Mesenchymal stem cell (in vitro differentiated cells and primary cell): ENCODE measurements around the gene ATG9A.
"Not testable (repeated sequence)": the region's sequence is repeated elsewhere in the genome, so short reads cannot be mapped to it uniquely, and the experiment has no call there.

Experiments
- DNase-seq: peaks from one replicate; pipeline ENCODE4 v3.0.0-alpha.2; 2013
- H2AFZ ChIP-seq: one replicate; pipeline ENCODE4 v1.6.1; 2013; ENCODE audit warnings: low read depth, mild to moderate bottlenecking, control low read depth, inconsistent platforms, low read length, moderate library complexity
- H2AK5ac ChIP-seq: 2 replicates; pipeline ENCODE4 v1.6.1; 2013; ENCODE audit warnings: low read length, moderate library complexity, mild to moderate bottlenecking, inconsistent platforms; ENCODE audit not compliant: severe bottlenecking
- H2BK120ac ChIP-seq: one replicate; pipeline ENCODE4 v1.6.1; 2013; ENCODE audit warnings: low read depth, mild to moderate bottlenecking, inconsistent platforms, low read length, moderate library complexity
- H2BK12ac ChIP-seq, 2 experiments: one replicate each; pipeline ENCODE4 v1.6.1; 2013; ENCODE audit warnings: inconsistent platforms in 2 of 2, low read length in 2 of 2, mild to moderate bottlenecking in 2 of 2, moderate library complexity in 2 of 2, control low read depth in 1 of 2
- H2BK15ac ChIP-seq: one replicate; pipeline ENCODE4 v1.6.1; 2013; ENCODE audit warnings: mild to moderate bottlenecking, low read depth, inconsistent platforms; ENCODE audit not compliant: poor library complexity, severe bottlenecking
- H2BK5ac ChIP-seq: 2 replicates; pipeline ENCODE4 v1.6.1; 2013; ENCODE audit warnings: low read depth, mild to moderate bottlenecking, low read length, control low read depth, inconsistent platforms; ENCODE audit not compliant: poor library complexity, severe bottlenecking
- H3K14ac ChIP-seq, 2 experiments: one replicate each; pipeline ENCODE4 v1.6.1; 2013; ENCODE audit warnings: inconsistent platforms in 2 of 2, low read length in 2 of 2, control low read depth in 1 of 2, mild to moderate bottlenecking in 1 of 2, moderate library complexity in 1 of 2
- H3K18ac ChIP-seq, 2 experiments: one replicate each; pipeline ENCODE4 v1.6.1; 2013; ENCODE audit warnings: inconsistent platforms in 2 of 2, low read length in 2 of 2, control low read depth in 1 of 2, low read depth in 1 of 2, mild to moderate bottlenecking in 1 of 2
- H3K23ac ChIP-seq, 2 experiments: one replicate each; pipeline ENCODE4 v1.6.1; 2013; ENCODE audit warnings: inconsistent platforms in 2 of 2, low read length in 2 of 2, mild to moderate bottlenecking in 2 of 2, moderate library complexity in 2 of 2, control low read depth in 1 of 2
- H3K27ac ChIP-seq: 2 replicates; pipeline ENCODE4 v1.5.1; 2013; ENCODE audit warnings: mild to moderate bottlenecking, moderate library complexity, low read length, control low read depth, inconsistent platforms; ENCODE audit not compliant: poor library complexity, severe bottlenecking
- H3K27me3 ChIP-seq, 2 experiments: 2 replicates each; pipeline versions ENCODE4 v1.6.1 to v1.7.0; 2013; ENCODE audit warnings: low read length in 2 of 2, mild to moderate bottlenecking in 2 of 2, moderate library complexity in 2 of 2, control low read depth in 1 of 2, inconsistent platforms in 1 of 2; ENCODE audit not compliant: control insufficient read depth in 1 of 2, insufficient read depth in 1 of 2
- H3K36me3 ChIP-seq, 2 experiments: 2 replicates each; pipeline versions ENCODE4 v1.6.1 to v1.7.0; 2013; ENCODE audit warnings: low read length in 2 of 2, control low read depth in 1 of 2, inconsistent platforms in 1 of 2, low read depth in 1 of 2, mild to moderate bottlenecking in 1 of 2; ENCODE audit not compliant: insufficient read depth in 2 of 2, control insufficient read depth in 1 of 2
- H3K4ac ChIP-seq, 2 experiments: one replicate each; pipeline ENCODE4 v1.6.1; 2013; ENCODE audit warnings: inconsistent platforms in 2 of 2, low read length in 2 of 2, mild to moderate bottlenecking in 2 of 2, moderate library complexity in 2 of 2, control low read depth in 1 of 2, low read depth in 1 of 2
- H3K4me1 ChIP-seq: 2 replicates; pipeline ENCODE4 v1.6.1; 2013; ENCODE audit warnings: low read depth, low read length, control low read depth; ENCODE audit not compliant: control insufficient read depth, insufficient read depth
- H3K4me2 ChIP-seq: 2 replicates; pipeline ENCODE4 v1.6.1; 2013; ENCODE audit warnings: low read length, mild to moderate bottlenecking, inconsistent platforms; ENCODE audit not compliant: poor library complexity, severe bottlenecking
- H3K4me3 ChIP-seq, 2 experiments: 2 replicates each; pipeline versions ENCODE4 v1.5.1 to v1.7.0; 2013; ENCODE audit warnings: low read length in 2 of 2, mild to moderate bottlenecking in 2 of 2, control low read depth in 1 of 2, low read depth in 1 of 2; ENCODE audit not compliant: insufficient read depth in 1 of 2
- H3K79me1 ChIP-seq: replicated peaks from 2 replicates; pipeline ENCODE4 v1.6.1; 2013; ENCODE audit warnings: mild to moderate bottlenecking, control low read depth, low read length, inconsistent platforms; ENCODE audit not compliant: poor library complexity, severe bottlenecking
- H3K9ac ChIP-seq: 2 replicates; pipeline ENCODE4 v1.7.0; 2013; ENCODE audit warnings: mild to moderate bottlenecking, low read length, moderate library complexity
- H3K9me3 ChIP-seq: 2 replicates; pipeline ENCODE4 v1.7.0; 2013; ENCODE audit warnings: mild to moderate bottlenecking, low read length; ENCODE audit not compliant: control insufficient read depth
- H4K8ac ChIP-seq: one replicate; pipeline ENCODE4 v1.6.1; 2013; ENCODE audit warnings: inconsistent platforms, mild to moderate bottlenecking, low read length, moderate library complexity
- H4K91ac ChIP-seq: one replicate; pipeline ENCODE4 v1.6.1; 2013; ENCODE audit warnings: mild to moderate bottlenecking, low read length, inconsistent platforms
- WGBS: methylation state at CpG from one replicate; pipeline ENCODE4 v1.1.7; 2013; ENCODE audit warnings: mixed read lengths; 5-methylcytosine and 5-hydroxymethylcytosine counted together

ATG9A gene

GRCh38 chr2:219201331-219201730 lies 28.1 kb downstream of the ATG9A start:
- not testable (repeated sequence) for H2AK5ac ChIP-seq, H2AFZ ChIP-seq, H3K9me3 ChIP-seq, H3K18ac ChIP-seq, H3K14ac ChIP-seq, H4K8ac ChIP-seq, H2BK5ac ChIP-seq, H4K91ac ChIP-seq, H3K4me3 ChIP-seq, H2BK120ac ChIP-seq, H2BK15ac ChIP-seq, H3K4me1 ChIP-seq, DNase-seq, H3K79me1 ChIP-seq, H3K4ac ChIP-seq, H3K23ac ChIP-seq, H3K4me2 ChIP-seq, H2BK12ac ChIP-seq, H3K9ac ChIP-seq, H3K36me3 ChIP-seq, H3K27ac ChIP-seq
- H3K27me3 ChIP-seq: peaks cover 11 to 14% of the 10 kb centered on the region in 2 experiments
- WGBS: 97% methylated on average over 16 of the region's 21 CpGs

- peaks cover 11 to 17% of the 10 kb centered on the region in 2 experiments for H3K27me3 ChIP-seq
- not testable (repeated sequence) for H3K14ac ChIP-seq, H2BK15ac ChIP-seq, H3K9ac ChIP-seq, H4K8ac ChIP-seq, H3K4me1 ChIP-seq, H3K23ac ChIP-seq, H3K79me1 ChIP-seq, H2AK5ac ChIP-seq, H2BK120ac ChIP-seq, H4K91ac ChIP-seq, H3K27ac ChIP-seq, DNase-seq, H3K18ac ChIP-seq, H2BK5ac ChIP-seq, H3K4ac ChIP-seq, H3K9me3 ChIP-seq, H3K4me2 ChIP-seq, H2BK12ac ChIP-seq, H3K4me3 ChIP-seq, H2AFZ ChIP-seq, H3K36me3 ChIP-seq
- 88% methylated on average over 23 of the region's 26 CpGs for WGBS
Observed at GRCh38 chr2:219200502-219201326, 28.7 kb downstream of the ATG9A start.

GRCh38 chr2:219199470-219200211 lies 29.8 kb downstream of the ATG9A start:
- H2AFZ ChIP-seq: no peak overlapping the region
- no peak overlapping the region for H3K4me3 ChIP-seq
- no peak overlapping the region for H3K14ac ChIP-seq
- H3K4me2 ChIP-seq: no peak overlapping the region
- H3K4ac ChIP-seq: no peak overlapping the region
- no peak overlapping the region for H3K23ac ChIP-seq
- no peaks in the 10 kb centered on the region for H3K4me1 ChIP-seq
- 91% methylated on average over 11 of the region's 12 CpGs for WGBS
- no peaks in the 10 kb centered on the region for H3K79me1 ChIP-seq
- H2BK5ac ChIP-seq: no peak overlapping the region
- H2BK120ac ChIP-seq: no peak overlapping the region
- H2BK12ac ChIP-seq: no peak overlapping the region
- H3K36me3 ChIP-seq: no peaks in the 10 kb centered on the region
- DNase-seq: no peak
- H3K27ac ChIP-seq: no peak overlapping the region
- H2AK5ac ChIP-seq: no peak overlapping the region
- no peak overlapping the region for H4K8ac ChIP-seq
- no peak overlapping the region for H3K18ac ChIP-seq
- H3K9ac ChIP-seq: no peak overlapping the region
- no peaks in the 10 kb centered on the region for H3K9me3 ChIP-seq
- H4K91ac ChIP-seq: no peak overlapping the region
- H2BK15ac ChIP-seq: no peak overlapping the region
- peaks cover 11 to 21% of the 10 kb centered on the region in 2 experiments for H3K27me3 ChIP-seq

GRCh38 chr2:219198974-219199373 lies 30.5 kb downstream of the ATG9A start:
- Histone ChIP-seq H3K27me3 (peaks cover 11 to 21% of the 10 kb centered on the region in 2 experiments), H3K9me3 (no peaks in the 10 kb centered on the region), H3K36me3 (no peaks in the 10 kb centered on the region), H3K4ac (no peak overlapping the region), H3K23ac (no peak overlapping the region), H3K18ac (no peak overlapping the region), H4K8ac (no peak overlapping the region), H2AK5ac (no peak overlapping the region), H2BK5ac (no peak overlapping the region), H2BK12ac (no peak overlapping the region), H3K27ac (no peak overlapping the region), H3K79me1 (no peaks in the 10 kb centered on the region), H3K14ac (no peak overlapping the region), H2BK15ac (no peak overlapping the region), H3K4me3 (no peak overlapping the region), H3K4me2 (no peak overlapping the region), H4K91ac (no peak overlapping the region), H3K4me1 (no peaks in the 10 kb centered on the region), H3K9ac (no peak overlapping the region), H2AFZ (no peak overlapping the region), H2BK120ac (no peak overlapping the region)
- 78% methylated on average over 5 of the region's 5 CpGs for WGBS
- no peak for DNase-seq
